ENCODE results near the gene DISC1. TPM values are rescaled to one million over a fixed set of nuclear protein-coding genes. Genes with fewer than 3 reads are reported as not detected.

DISC1 gene
- total RNA-seq, 1 experiment from 2014 or later: 0.36 TPM

GRCh38 chr1:232029315-232029714 is 402.7 kb downstream of the DISC1 start:
- ATAC-seq: no peak
- in situ Hi-C loops (cut with HindIII; ENCODE audit: low pct_unique_long_range_greater_than_20kb, low sequenced_read_pairs): no loop called here
- Histone ChIP-seq H3K27me3 (ENCODE audit: control insufficient read depth, insufficient read depth, low read length) (no peaks in the 10 kb centered on the region), H3K27ac (ENCODE audit: low read length) (no peak overlapping the region), H3K4me1 (ENCODE audit: control insufficient read depth, insufficient read depth, low read length) (no peaks in the 10 kb centered on the region), H3K4me3 (ENCODE audit: low read depth in 2 of 2, low read length in 2 of 2) (no peak overlapping the region), H3K36me3 (ENCODE audit: control insufficient read depth, insufficient read depth, low read length) (no peaks in the 10 kb centered on the region), H3K9me3 (ENCODE audit: control insufficient read depth, insufficient read depth, low read depth, low read length) (no peaks in the 10 kb centered on the region)
- CTCF ChIA-PET: no interaction called here
- POLR2A ChIA-PET: no interaction called here
- BruUV-seq (replicated peaks): no TSS peak
- no peak for DNase-seq (ENCODE audit: low read depth, low spot score)
- intact Hi-C loops (cut with micrococcal nuclease; ENCODE audit: unreplicated experiment): no loop called here
- TF ChIP-seq SIN3A (IDR thresholded peaks at IDR 0.05; ENCODE audit: borderline replicate concordance, insufficient read depth, low read depth, low read length) (no peak), TCF7L2 (IDR thresholded peaks at IDR 0.05; ENCODE audit: low read depth, low read length) (no peak), POLR2AphosphoS5 (IDR thresholded peaks at IDR 0.05; ENCODE audit: low read depth, low read length) (no peak), REST (IDR thresholded peaks at IDR 0.05; ENCODE audit: insufficient read depth in 1 of 2, low read depth in 2 of 2, low read length in 1 of 2) (no peak)
- TF ChIP-seq, protein P1, sequence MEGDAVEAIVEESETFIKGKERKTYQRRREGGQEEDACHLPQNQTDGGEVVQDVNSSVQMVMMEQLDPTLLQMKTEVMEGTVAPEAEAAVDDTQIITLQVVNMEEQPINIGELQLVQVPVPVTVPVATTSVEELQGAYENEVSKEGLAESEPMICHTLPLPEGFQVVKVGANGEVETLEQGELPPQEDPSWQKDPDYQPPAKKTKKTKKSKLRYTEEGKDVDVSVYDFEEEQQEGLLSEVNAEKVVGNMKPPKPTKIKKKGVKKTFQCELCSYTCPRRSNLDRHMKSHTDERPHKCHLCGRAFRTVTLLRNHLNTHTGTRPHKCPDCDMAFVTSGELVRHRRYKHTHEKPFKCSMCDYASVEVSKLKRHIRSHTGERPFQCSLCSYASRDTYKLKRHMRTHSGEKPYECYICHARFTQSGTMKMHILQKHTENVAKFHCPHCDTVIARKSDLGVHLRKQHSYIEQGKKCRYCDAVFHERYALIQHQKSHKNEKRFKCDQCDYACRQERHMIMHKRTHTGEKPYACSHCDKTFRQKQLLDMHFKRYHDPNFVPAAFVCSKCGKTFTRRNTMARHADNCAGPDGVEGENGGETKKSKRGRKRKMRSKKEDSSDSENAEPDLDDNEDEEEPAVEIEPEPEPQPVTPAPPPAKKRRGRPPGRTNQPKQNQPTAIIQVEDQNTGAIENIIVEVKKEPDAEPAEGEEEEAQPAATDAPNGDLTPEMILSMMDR (IDR thresholded peaks at IDR 0.05): no peak

- intact Hi-C loops (cut with micrococcal nuclease; ENCODE audit: unreplicated experiment): no loop called here
Observed at GRCh38 chr1:232031156-232031555, 404.6 kb downstream of the DISC1 start.

More at GRCh38 chr1:232031156-232031555, 404.6 kb downstream of the DISC1 start:
- POLR2A ChIA-PET: no interaction called here
- H3K4me1 ChIP-seq (ENCODE audit: control insufficient read depth, insufficient read depth, low read length): no peaks in the 10 kb centered on the region
- TF ChIP-seq TCF7L2 (IDR thresholded peaks at IDR 0.05; ENCODE audit: low read depth, low read length): no peak
- TF ChIP-seq, protein P1 (IDR thresholded peaks at IDR 0.05): no peak
- TF ChIP-seq POLR2AphosphoS5 (IDR thresholded peaks at IDR 0.05; ENCODE audit: low read depth, low read length): no peak
- TF ChIP-seq REST (IDR thresholded peaks at IDR 0.05; ENCODE audit: insufficient read depth in 1 of 2, low read depth in 2 of 2, low read length in 1 of 2): no peak
- TF ChIP-seq SIN3A (IDR thresholded peaks at IDR 0.05; ENCODE audit: borderline replicate concordance, insufficient read depth, low read depth, low read length): no peak
- ATAC-seq: no peak
- DNase-seq (ENCODE audit: low read depth, low spot score): no peak
- H3K27me3 ChIP-seq (ENCODE audit: control insufficient read depth, insufficient read depth, low read length): no peaks in the 10 kb centered on the region
- no TSS peak for BruUV-seq (replicated peaks)
- no peaks in the 10 kb centered on the region for H3K9me3 ChIP-seq (ENCODE audit: control insufficient read depth, insufficient read depth, low read depth, low read length)
- in situ Hi-C loops (cut with HindIII; ENCODE audit: low pct_unique_long_range_greater_than_20kb, low sequenced_read_pairs): no loop called here
- H3K27ac ChIP-seq (ENCODE audit: low read length): no peak overlapping the region
- CTCF ChIA-PET: no interaction called here
- no peaks in the 10 kb centered on the region for H3K36me3 ChIP-seq (ENCODE audit: control insufficient read depth, insufficient read depth, low read length)
- H3K4me3 ChIP-seq (ENCODE audit: low read depth in 2 of 2, low read length in 2 of 2): no peak overlapping the region
